Measurements from ENCODE around the gene CHAF1B. TPM values are rescaled to one million over a fixed set of nuclear protein-coding genes. Genes with fewer than 3 reads are reported as not detected.

The CHAF1B gene
- total RNA-seq, 1 experiment from 2014 or later, result 10.3 TPM

DNA sequence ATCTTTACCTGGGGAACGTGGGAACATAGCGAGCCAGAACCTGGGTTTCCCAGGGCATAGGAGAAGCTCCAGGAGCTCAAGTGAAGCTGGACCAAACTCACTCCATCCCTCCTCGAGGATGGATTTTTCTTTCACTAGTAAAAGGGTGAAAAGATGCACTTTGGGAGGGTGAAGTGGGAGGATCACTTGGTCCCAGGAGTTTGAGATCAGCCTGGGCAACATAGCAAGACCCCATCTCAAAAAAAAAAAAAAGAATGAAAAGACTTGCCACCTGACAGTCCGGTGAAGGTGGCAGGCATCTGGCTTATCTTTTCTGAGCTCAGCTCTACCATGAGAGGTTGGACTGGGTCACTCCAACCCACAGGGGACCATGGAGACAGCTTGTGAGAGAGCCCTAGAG lies 42.3 kb downstream of the CHAF1B start:
- no peak for DNase-seq (ENCODE audit: low read depth)

DNA sequence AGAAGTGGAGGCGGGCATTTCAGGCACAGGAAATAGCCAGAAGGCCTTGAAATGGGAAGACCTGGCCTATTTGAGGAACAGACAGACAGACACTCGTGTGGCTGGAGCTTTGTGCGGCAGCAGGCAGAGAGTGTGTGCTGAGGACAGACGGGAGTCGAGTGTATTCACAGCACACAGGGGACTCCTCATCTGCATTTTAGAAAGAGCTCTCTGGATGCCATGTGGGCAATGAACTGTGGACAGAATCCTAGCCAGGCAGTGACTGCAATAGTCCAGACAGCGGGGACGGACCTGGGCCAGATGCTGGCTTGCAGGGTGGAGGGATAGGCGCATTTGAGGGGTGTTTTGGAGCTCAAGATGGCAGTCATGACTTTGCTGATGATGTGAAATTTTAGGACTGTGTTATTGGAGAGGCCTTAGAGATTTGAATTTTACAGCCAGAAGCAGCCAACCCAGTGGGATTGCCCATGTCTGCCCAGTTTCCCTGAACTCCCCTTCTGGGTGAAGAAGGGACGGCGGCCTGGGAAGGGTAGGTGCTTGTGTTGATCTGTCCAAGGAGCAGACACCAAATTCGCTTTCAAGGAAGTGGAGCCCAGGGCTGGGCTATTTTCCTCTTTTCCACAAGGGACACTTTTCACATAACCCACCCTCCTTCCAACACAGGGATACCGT lies 43.7 kb downstream of the CHAF1B start:
- DNase-seq (ENCODE audit: low read depth), result peak; percentile 22

DNA sequence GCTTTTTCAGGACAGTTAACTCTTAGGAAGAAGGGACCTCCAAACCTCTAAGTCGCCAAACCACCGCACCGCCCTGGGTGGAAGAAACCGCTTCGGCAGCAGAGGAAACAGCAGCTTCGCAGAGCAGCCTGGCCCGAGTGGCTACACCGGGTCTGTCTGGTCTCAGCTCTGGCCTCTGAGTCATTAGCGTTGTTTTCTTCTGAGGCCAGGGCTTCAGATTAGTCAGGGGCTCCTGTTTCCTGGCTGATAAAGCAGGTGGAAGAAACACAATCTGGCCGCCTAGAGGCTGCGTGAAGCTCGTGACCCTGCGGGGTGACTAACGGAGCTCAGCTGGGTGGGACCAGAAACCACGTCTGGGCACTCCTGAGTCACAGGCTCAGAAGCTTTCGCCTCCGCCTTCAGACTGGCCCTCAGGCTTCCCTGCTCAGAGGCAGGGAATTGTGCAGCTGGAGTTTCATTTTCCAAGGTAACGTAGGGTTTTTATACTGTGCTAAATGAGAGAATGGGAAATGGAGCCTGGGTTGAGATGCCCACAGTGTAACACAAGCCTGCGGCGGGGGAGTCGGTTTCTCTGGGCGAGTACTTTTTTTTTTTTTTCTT lies 44.9 kb downstream of the CHAF1B start:
- DNase-seq (ENCODE audit: low read depth), result peak; percentile 99

DNA sequence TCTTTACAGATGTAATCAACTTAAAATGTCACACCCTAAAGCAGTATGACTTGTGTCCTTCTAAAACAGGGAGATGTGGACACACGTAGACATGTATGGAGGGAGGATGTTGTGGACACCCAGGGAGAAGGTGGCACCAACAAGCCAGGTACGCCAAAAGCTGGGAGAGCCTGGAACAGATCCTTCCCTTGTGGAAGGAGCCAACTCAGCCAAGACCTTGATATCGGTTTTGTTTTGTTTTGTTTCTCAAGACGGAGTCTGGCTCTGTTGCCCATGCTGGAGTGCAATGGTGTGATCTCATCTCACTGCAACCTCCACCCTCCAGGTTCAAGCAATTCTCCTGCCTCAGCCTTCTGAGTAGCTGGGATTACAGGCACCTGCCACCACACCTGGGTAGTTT lies 45.6 kb downstream of the CHAF1B start:
- no peak for DNase-seq (ENCODE audit: low read depth)

DNA sequence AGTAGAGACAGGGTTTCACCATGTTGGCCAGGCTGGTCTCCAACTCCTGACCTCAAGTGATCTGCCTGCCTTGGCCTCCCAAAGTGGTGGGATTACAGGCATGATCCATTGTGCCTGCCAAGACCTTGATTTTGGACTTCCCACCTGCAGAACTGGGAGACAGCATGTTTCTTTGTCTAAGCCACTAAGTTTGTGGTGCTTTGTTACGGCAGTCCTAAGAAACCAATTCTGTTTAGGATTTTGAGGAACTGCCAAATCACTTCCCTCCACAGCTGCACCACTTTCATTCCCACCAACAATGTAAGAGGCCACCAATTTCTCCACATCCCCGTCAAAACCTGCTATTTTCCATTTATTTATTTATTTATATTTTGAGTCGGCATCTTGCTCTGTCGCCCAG lies 46.1 kb downstream of the CHAF1B start:
- DNase-seq (ENCODE audit: low read depth), result no peak

DNA sequence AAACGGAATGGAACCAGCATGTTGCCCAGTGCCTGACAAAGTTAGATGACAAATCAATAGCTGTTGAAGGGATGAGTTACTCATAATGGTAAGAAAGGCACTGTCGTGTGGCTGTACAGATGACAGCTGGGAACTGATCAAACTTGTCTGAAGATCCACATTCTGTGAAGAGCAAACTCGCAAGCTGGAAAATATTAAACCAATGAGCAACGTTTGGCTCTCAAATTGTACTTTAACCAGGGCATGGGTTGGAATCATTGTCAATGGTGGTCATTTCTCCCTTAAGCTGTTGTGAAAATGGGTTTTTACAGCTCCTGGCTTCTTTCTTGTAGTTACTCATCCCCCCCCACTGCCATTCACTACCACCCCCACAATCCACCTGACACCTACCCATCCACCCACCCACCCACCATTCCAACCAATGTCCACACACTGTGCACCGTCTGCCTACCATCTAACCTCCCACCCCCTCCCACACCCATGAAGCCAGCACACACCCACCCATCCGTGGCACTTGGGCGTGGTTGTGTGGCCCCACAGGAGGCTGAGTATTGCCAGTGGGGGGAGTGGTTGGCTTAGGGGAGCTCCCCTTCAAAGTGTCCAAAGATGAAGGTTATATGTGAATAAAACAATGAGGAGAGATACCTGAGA lies 48.0 kb downstream of the CHAF1B start:
- no peak for DNase-seq (ENCODE audit: low read depth)

DNA sequence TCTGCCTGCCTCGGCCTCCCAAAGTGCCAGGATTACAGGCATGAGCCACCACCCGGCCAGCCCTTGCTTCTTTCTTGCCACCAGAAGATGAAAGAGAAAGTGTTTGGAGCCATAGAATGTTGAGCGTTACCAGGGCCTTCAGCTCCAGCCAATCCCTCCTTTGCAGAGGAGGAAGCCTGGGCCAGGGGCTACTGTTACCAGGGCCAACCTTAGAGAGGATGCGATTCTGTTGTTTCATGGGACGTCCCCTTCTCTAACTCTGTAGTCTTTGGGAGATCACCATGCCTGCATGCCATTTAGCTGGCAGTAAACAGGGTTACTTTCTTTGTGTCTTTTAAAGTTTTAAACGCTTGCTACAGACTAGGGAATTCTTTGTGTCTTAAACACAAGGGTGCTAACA lies 49.0 kb downstream of the CHAF1B start:
- DNase-seq (ENCODE audit: low read depth), result no peak

DNA sequence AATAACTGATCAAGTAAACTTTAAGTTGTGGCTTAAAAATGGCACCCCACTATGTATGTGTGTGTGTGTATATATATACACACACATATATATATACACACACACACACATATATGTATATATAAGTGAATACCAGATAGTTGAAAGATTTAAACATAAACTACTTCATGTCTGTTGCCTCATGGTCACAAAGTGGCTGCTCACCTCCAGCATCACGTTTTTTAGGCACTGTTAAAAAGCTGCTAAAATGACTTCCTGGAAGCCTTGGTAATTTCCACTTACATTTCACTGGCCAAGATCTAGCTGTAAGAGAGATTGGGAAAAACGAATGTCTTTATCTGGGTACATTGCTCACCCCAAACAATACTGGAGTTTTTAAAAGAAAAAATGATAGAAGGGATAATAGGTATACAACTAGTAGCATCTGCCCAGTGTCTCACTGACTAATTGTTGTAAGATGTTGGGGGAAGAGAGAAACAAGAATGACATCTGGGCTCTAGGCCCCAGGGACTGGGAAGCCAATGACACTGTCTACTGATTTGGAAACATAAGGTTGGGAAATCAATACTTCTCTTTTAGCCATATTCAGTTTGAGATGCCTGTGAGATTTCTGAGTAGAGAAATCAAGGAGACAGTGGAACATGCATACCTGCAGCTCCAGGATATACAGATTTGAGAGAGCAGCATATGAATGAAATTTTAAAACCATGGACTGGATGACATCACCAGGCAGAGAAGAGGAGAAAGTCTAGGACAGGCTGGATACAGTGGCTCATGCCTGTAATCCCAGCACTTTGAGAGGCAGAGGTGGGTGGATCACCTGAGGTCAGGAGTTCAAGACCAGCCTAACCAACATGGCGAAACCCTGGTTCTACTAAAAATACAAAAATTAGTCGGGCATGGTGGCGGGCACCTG lies 51.9 kb downstream of the CHAF1B start:
- DNase-seq (ENCODE audit: low read depth), result peak; percentile 28

DNA sequence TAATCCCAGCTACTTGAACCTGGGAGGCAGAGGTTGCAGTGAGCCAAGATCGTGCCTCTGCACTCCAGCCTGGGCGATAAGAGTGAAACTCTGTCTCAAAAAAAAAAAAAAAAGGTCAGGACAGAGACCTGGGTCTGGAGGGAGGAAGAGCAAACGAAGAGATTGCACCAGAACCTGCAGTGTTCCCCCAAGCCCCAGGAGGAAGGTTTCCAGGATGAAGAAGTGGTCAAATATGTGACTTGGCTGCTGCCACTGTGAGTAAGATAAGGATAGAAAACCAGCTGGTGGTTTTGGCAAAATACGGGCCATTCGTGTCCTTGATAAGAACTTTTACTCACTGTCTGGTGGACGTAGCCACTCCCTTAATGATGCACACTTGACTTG lies 52.5 kb downstream of the CHAF1B start:
- peak; percentile 94 for DNase-seq (ENCODE audit: low read depth)

DNA sequence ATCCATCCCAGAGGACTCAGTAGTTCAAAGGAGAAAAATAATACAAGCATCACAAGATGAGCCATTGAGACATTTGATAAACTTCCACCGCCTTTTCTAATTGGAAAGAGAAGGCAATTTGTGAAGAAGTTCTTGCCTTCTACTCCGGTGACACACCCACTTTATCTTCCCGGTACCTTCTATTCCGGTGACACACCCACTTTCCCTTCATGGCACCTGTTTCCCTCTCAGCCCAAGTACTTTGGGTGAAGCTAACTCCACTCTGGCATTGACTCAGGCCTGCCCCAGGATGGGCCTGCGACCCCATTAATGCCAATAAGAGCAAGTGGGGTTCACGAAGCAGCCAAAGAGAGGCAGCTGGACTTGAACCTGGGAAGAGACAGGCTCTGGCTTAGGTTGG lies 56.5 kb downstream of the CHAF1B start:
- DNase-seq (ENCODE audit: low read depth), result no peak

DNA sequence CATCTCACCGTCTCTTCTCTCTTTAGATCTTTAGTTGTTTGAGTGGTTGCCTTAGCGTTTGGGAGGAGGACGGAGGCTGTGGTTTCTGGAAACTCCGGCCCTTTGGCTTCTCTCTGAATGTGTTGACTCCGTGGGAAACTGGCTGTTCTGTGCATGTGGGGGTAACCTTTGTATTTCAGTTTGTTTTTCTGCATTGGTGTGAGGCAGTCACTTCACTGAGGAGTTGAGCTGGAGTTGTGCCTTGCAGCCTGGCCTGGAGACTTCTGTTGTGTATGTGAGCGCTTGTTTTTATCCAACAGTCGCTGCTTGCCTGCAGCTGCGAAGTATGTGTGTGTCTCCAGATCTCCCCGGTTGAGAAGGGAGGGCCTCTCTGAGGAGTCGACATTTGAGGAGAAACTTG lies 61.1 kb downstream of the CHAF1B start:
- no peak for DNase-seq (ENCODE audit: low read depth)

DNA sequence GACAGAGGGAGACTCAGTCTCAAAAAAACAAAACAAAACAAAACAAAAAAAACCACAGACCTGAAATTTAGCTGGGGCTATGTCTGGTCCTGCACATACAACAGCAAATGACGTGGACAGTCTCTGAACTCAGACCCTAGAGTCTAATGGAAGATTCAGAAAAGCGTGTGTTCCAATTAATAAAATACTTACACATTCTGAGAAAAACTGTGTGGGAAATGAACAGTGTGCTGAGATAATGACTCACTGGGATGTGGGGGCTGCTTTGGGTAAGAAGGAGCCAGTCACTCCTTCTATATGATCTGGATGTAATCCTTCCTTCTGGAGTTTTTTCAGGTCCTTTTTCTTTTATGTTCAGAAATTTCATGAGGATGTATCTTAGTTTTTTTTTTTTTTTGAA lies 65.3 kb downstream of the CHAF1B start:
- peak; percentile 39 for DNase-seq (ENCODE audit: low read depth)

DNA sequence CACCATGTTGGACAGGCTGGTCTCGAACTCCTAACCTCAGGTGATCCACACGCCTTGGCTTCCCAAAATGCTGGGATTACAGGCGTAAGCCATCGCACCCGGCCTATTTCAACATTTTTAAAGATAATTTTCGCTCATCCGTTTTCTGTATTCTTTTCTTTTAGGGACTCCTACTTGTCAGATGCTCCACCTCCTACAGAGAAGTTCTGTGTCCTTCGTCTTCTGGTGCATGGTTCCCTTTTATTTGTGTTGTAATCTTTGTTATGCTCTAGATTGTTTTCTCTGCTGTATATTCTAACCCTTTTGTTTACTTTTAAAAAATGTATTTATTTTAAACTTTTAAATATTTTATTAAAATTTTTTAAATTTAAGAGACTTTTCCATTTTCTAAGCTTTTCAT lies 66.3 kb downstream of the CHAF1B start:
- no peak for DNase-seq (ENCODE audit: low read depth)

DNA sequence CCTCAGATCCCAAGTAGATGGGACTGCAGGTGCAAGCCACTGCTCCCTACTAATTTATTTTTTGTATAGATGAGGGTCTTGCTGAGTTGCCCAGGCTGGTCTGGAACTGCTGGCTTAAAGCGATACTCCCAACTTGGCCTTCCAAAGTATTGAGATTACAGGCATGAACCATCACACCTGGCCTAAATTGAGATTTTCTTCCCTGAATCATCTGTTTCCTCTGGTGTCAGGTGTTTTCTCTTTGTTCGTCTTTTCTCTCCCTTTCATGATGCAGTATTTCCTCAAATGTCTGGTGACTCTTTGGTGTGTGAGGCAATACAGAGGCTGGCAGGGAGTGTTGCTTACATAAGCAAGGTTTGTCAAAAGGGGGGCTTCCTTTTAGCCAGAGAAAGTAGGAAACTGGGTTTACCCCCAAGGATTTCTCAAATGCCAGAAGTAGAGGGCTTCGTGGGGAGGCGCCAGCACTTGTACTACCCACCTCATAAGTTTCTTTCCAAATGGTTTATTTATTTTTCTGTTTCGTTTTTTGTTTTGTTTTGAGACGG lies 67.2 kb downstream of the CHAF1B start:
- no peak for DNase-seq (ENCODE audit: low read depth)

DNA sequence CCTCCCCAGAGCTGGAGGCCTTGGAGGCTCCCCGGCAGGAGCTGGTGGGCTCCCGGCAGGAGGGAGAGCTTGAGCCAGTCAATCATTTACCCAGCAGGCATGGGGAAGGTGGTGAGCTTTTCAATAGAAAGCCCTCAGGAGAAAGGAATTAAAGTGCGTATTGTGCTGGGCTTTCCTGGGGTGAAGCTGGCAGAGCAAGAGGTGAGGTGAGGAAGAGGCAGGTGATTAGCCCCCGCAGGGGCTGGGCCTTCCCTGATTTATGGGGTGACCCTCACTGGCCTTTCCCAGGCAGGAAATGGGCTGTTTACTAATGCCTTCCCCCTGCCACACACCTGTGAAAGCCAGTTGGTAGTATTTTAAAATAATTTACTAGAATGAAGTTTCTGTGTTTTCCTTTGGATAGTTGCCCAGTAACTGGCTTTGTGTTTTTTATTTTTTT lies 68.9 kb downstream of the CHAF1B start:
- DNase-seq (ENCODE audit: low read depth), result no peak

DNA sequence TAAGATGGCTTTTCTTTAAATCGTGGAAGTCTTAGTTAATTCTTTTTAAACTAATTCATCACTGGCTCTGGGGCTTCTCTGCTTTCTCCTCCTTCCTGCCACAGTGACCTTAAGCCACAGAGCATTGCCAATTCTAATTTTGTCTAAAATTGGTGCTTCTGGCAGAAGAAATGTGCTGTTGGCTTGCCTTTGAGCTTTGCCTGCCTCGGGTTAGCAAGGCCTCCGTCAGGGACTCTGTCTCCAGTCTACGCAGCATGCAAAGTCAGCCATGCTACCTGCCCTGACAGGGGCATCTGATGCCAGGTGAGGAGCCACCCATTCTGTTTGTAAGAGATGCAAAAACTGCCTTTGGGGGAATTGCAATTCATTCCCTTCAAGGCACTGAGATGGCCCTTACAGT lies 69.5 kb downstream of the CHAF1B start:
- DNase-seq (ENCODE audit: low read depth), result no peak

DNA sequence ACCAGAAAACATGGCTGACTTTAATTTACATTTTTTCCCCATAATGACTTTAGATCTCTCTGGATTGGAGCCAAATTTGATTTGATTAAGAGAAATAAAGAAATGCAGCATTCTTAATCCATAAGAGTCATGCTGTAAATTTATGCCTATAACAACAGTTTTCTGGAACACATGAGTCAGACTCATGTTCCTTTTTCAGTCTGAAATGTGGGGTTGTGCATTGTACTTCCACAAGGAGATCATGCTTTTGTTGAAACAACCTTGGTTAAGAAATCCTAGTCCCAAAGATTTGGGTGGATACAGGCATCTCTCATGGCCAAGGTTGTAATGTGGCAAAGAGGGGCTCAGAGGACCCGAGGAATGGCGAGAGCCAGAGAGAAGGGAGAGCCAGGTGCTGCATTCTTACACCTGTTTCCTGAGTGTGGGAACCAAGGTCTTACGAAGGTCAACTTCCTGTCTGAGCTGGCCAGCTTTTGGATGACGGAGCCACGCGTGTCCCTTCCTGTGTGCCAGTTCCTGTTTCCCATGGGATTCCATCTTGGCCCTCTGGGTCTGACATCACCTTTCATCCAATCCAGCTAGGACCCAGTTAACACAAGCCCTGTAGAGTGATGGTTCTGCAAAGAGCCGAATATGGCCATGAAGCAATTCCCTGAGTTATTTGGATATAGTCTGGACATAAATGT lies 71.7 kb downstream of the CHAF1B start:
- DNase-seq (ENCODE audit: low read depth), result no peak

DNA sequence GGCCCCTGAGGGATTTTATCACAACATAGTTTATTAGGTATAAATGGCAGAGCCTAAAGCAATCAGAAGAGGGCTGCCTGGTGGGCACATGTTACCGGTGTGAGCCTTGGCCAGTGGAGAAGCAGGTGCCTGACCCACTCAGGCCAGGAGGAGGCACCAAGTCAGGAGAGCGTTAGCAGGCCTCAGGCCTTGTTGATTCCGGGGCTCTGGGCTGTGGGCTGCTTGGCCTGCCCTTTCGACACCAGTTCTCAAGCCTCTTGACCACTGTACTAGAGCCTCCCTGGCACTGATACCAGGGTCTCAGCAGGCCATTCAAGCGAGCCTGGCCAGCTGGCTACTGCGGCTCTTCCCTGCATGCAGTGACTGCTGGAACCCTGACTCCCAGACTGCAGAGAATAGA lies 73.9 kb downstream of the CHAF1B start:
- DNase-seq (ENCODE audit: low read depth), result no peak

DNA sequence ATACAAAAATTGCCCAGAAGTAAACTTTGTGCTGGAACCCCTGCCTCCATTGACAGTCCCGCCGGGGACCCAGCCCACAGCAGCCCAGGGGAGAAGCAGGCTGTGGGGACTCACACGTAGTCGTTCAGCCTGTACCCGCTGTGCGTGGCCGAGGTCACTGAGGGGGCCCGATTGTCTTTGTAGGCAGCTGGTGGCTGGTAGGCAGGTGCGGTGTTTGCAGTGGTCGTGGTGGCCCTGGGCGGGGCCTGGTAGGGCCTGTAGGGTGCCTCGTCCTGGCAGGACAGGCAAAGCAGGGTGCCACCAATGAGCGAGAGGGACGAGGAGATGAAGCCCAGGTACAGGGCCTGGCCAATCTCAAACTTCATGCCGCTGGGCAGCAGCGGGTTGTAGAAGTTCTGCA lies 75.7 kb downstream of the CHAF1B start:
- DNase-seq (ENCODE audit: low read depth), result no peak

DNA sequence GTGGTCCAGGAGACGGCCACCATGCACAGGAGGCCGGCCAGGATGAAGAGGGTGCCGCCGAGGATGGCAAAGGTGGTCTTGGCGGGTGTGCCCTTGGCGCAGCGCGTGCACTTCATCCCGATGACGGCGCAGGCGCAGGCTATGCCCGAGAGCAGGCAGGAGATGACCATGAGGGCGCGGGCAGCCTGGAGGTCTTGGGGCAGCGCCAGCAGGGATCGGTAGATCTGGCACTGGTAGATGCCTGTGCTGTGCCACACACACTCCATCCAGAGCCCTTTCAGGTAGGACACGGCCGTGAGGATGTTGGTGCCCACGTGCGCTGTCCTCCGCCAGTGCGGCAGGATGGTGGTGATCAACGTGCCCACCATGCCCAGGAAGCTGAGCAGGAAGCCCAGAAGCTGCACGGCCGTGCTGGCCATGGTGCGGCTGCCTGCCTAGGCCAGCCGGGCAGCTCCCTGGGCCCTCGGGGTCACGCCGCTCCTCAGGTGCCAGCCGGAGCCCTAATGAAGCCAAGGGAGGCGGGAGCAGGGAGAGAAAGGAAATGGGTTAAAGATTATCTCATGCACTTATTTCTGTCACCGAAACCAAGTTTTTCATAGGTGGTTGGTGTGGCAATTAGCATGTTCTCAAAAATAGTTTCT lies 76.2 kb downstream of the CHAF1B start:
- no peak for DNase-seq (ENCODE audit: low read depth)

DNA sequence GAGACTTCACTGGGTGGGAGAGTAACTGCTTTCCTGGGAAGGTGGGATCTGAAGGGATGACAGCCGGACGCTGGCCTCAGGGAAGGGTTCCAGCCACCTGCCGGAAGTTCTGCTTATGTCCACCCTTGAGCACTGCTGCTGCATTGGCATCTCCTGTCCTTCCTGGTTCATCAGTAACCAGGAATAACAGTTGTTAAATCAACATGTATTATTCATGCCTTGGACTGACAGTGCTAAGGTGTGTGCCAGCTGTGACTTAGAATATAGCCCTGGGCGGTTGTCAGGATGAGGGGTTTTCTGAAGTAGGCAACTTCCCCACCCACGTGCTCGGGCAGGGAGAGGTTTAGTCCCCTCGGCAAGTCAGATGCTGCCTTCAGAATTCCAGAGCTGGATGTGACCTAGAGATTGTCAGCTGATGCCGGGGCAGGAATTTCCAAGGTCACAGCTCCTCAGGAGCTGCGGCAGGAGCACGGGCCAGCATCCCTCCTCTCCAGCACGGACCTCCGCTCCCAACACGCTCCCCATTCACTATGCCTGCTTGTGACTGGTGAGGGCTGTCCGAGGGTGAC lies 76.8 kb downstream of the CHAF1B start:
- DNase-seq (ENCODE audit: low read depth), result no peak
